ENCODE results near the gene KRTAP5-3.

KRTAP5-3 gene

DNA sequence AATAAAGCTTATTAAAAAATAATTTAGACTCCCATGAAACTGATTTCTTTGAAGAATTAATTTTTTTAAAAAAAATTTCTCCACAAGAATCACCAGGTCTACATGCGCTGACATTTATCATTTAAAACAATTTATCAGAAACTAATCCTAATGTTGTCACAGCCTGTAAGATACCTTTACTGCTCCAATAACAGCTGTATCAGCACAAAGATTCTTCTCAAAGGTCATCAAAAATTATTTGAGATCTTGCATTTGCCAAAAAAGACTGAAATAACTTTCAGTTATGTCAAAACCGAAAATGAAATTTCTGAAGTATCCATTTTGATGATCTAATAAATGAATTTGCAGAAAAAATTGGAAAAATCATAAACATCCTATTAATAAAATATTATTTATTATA lies 29.4 kb upstream of the KRTAP5-3 start:
- no peak overlapping the region for H3K27ac Mint-ChIP-seq
- ATAC-seq (ENCODE audit: low read depth) (no peak), DNase-seq (ENCODE audit: low spot score in 2 of 2) (no peak)
- H3K9me3 Mint-ChIP-seq: no peaks in the 10 kb centered on the region
- no peaks in the 10 kb centered on the region for H3K36me3 Mint-ChIP-seq
- H3K4me3 Mint-ChIP-seq: no peak overlapping the region
- H3K27me3 Mint-ChIP-seq: peaks cover 17% of the 10 kb centered on the region
- H3K4me1 Mint-ChIP-seq: peaks cover 2% of the 10 kb centered on the region

DNA sequence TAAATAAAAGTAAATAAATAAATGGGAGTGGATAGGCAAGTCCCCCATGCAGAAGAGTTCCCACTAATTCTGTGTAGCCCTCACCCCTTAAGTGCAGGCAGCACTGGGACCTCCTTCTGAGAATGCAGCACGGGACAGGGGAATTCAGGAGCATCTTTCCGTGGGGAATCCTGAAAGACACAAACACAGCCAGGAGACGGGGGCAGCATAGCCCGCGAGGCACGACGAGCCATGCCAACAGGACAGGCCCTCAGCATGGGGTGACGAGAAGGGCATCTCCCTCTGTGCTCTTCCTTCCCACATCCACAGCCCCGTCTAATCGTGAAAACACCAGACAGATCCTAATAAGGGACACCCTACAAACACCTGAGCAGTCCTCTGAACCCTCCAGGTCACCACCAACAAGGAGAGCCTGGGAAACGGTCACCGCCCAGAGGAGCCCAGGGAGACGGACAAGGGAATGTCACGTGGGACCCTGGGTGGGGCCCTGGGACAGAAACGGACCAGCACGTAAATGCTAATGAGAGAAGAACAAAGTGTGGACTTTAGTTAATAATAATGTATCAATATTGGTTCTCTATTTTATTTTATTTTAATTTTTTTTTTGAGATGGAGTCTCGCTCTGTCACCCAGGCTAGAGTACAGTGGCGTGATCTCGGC lies 28.2 kb upstream of the KRTAP5-3 start:
- ATAC-seq (ENCODE audit: low read depth): no peak

DNA sequence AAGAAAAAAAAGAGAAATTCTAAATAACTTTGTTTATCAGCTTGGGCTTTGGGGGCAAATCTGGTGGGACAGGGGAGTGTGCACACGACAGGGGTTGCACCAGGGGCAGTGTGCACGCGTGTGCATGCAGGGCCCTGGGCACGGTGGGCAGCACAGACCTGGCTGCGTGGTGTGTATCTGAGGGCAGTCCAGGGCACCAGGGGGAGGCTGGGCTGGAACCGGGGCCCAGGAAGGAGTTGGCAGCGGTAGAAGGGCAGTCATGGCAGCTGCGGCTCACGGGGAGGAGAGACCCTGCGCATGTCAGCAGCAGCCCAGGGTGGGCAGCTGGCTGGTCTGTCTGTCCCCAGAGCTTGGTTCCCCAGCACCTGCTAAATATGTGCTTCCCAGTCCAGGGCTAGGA lies 25.6 kb upstream of the KRTAP5-3 start:
- DNase-seq (ENCODE audit: low spot score in 2 of 2) (no peak), ATAC-seq (ENCODE audit: low read depth) (no peak)
- Mint-ChIP-seq H3K36me3 (no peaks in the 10 kb centered on the region), H3K27me3 (peaks cover 22% of the 10 kb centered on the region), H3K9me3 (no peaks in the 10 kb centered on the region), H3K27ac (no peak overlapping the region), H3K4me1 (peaks cover 6% of the 10 kb centered on the region), H3K4me3 (no peak overlapping the region)

More for the DNA sequence above, 28.2 kb upstream of the KRTAP5-3 start:
- Mint-ChIP-seq H3K4me1 (peaks cover 4% of the 10 kb centered on the region), H3K27me3 (peaks cover 22% of the 10 kb centered on the region), H3K4me3 (no peak overlapping the region), H3K36me3 (no peaks in the 10 kb centered on the region), H3K27ac (no peak overlapping the region), H3K9me3 (no peaks in the 10 kb centered on the region)
- no peak for DNase-seq (ENCODE audit: low spot score in 2 of 2)

DNA sequence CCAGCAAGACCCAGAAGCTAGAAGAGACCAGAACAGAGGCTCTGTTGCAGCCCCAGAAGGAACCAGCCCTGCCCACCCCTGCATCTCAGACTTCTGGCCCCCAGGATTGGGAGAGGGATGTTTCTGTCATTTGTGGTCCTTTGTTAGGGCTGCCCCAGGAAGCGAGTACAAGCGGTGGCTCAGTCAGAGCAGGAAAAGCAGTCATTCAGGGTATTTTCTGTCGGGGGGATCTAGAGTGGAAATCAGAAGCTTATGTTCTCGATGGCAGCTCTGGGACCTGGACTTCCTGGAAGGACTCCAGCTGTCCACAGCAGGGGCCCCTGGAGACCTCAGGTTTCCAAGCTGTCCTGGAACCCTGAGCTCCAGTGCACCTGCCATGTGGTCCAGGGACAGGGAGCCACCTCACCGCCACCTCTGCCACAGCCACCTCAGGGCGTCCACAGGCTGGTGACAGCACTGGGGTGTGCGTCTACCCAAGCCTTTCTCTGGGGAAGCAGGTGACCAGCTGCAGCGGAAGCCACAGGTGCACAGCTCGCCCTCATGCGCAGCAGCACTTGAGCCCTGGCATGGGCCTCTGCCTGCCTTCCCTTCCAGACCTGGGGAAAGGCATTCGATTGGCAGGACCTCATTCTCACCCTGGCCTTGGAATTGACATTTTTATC lies 23.9 kb upstream of the KRTAP5-3 start:
- DNase-seq (ENCODE audit: low spot score in 2 of 2) (no peak), ATAC-seq (ENCODE audit: low read depth) (peak; percentile 45)
- Mint-ChIP-seq H3K27ac (no peak overlapping the region), H3K4me1 (peaks cover 8% of the 10 kb centered on the region), H3K36me3 (no peaks in the 10 kb centered on the region), H3K4me3 (no peak overlapping the region), H3K27me3 (peaks cover 22% of the 10 kb centered on the region), H3K9me3 (no peaks in the 10 kb centered on the region)

DNA sequence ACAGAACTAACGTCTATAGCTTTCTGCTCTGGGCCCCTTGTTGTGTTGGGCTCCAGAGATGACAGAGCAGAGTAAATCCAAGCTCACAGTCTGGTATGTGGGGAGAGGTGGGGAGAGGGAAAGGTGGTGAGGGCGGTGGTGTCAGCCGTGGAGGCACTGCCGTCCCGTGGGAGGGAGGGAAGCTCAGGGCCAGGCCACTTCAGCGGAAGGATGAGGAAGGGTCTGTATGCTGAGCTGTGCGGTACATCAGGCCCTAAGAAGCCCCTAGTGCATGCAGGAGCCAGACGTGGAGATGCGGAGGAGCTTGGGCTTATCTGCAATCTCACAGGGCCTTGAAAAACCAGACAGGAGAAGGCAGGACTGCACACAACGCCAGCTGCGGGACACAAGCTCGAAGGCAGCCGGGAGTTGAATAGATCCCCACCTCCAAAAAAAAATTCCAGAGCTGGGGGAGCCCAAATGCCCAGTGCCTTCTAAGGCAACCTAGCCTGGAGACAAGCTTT lies 22.9 kb upstream of the KRTAP5-3 start:
- Mint-ChIP-seq H3K27ac (no peak overlapping the region), H3K36me3 (no peaks in the 10 kb centered on the region), H3K27me3 (peaks cover 18% of the 10 kb centered on the region), H3K4me1 (peaks cover 8% of the 10 kb centered on the region), H3K4me3 (no peak overlapping the region), H3K9me3 (no peaks in the 10 kb centered on the region)
- DNase-seq (ENCODE audit: low spot score in 2 of 2): no peak
- no peak for ATAC-seq (ENCODE audit: low read depth)

DNA sequence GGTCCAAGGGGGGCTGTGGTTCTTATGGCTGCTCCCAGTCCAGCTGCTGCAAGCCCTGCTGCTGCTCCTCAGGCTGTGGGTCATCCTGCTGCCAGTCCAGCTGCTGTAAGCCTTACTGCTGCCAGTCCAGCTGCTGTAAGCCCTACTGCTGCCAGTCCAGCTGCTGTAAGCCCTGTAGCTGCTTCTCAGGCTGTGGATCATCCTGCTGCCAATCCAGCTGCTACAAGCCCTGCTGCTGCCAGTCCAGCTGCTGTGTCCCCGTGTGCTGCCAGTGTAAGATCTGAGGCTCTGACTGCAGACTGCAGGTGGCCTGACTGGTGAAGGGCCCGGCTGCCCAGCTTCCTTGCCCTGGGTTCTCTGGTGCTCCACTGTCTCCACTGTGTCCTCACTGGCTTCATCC lies 22.0 kb upstream of the KRTAP5-3 start:
- peaks cover 18% of the 10 kb centered on the region for H3K27me3 Mint-ChIP-seq
- H3K36me3 Mint-ChIP-seq: no peaks in the 10 kb centered on the region
- H3K27ac Mint-ChIP-seq: no peak overlapping the region
- peaks cover 8% of the 10 kb centered on the region for H3K4me1 Mint-ChIP-seq
- DNase-seq (ENCODE audit: low spot score in 2 of 2): peak in 1 of 2 donors; percentile 10
- ATAC-seq (ENCODE audit: low read depth): no peak
- no peaks in the 10 kb centered on the region for H3K9me3 Mint-ChIP-seq
- no peak overlapping the region for H3K4me3 Mint-ChIP-seq

DNA sequence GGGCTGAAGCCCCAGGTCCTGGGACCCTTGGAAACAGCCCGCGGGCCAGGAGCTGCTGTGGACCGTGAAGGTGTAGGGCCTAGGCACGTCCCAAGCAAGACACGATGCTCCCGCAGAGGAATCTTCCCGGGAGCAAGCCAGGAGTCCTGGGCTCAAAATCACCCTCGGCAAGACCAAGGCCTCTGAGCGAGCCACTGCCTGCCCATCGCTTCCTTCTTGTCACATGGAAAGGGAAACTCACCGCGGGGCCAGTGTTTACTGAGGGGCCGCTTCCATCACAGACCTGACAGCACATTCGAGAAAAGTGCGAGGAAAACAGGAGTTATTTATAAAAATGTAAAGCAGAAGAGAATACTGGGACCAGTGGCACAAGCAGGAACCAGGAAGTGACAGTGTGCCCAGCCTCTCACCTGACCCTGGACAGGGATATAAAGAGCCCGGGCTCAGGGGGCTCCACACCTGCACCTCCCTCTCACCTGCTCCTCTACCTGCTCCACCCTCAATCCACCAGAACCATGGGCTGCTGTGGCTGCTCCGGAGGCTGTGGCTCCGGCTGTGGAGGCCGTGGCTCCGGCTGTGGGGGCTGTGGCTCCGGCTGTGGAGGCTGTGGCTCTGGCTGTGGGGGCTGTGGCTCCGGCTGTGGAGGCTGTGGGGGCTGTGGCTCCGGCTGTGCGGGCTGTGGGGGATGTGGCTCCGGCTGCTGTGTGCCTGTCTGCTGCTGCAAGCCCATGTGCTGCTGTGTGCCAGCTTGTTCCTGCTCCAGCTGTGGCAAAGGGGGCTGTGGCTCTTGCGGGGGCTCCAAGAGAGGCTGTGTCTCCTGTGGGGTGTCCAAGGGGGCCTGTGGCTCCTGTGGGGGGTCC lies 21.3 kb upstream of the KRTAP5-3 start, which contains the start of gene KRTAP5-5:
KRTAP5-5 (plus strand) TSS at position 450 of the 860 bp plus-strand sequence; CDS start at position 516, 66 bp downstream.
- Mint-ChIP-seq H3K27ac (no peak within 1 kb of the TSS), H3K4me1 (peaks cover 8% of the 10 kb centered on the region), H3K36me3 (no peaks in the 10 kb centered on the region), H3K27me3 (peaks cover 16% of the 10 kb centered on the region), H3K9me3 (no peaks in the 10 kb centered on the region), H3K4me3 (peak within 1 kb of the TSS; percentile 55)
- DNase-seq (ENCODE audit: low spot score in 2 of 2) (peak in 1 of 2 donors; percentile 9), ATAC-seq (ENCODE audit: low read depth) (no peak)

DNA sequence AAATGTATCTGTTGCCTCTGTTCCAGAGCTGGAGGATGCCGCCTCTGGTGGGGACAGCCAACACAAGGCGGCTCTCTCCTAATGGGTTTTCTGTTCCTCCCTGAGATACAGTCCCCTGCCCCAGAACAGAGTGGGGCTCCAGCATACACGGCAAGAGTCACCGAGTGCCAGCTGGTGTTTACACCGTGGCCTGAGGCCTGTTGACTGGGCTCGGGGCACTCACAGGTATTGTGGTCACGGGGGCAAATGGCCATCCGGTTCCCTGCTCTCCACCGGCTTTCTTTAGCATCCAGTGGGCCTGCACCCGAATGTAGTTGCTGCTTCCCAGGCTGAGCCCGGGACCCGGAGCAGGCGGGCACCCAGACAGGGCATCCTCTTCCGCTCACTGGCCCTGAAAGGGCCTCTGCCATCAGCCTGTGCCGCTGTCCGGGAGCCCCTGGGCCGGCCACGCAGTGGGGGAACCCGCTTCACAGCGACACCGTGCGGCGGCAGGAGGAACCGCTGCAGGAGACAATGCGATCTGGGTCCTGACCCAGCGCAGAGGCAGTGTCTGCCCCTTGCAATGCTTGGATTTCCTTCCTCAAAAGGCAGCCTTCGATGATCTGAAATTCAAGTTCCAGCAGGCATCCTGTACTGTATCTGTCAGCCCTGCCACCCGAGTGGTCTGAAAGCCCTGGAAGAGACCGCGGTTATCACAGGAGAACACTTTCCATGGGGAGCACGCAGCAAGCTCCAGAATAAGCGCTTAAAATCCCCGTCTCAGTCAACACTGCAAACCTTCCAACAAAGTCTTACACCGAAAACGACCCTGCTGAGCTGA lies 20.5 kb upstream of the KRTAP5-3 start:
- DNase-seq (ENCODE audit: low spot score in 2 of 2) (peak; percentile 69 to 84), ATAC-seq (ENCODE audit: low read depth) (peak; percentile 92)
- Mint-ChIP-seq H3K27me3 (peaks cover 15% of the 10 kb centered on the region), H3K9me3 (no peaks in the 10 kb centered on the region), H3K4me3 (peak overlapping the region; percentile 55), H3K36me3 (no peaks in the 10 kb centered on the region), H3K4me1 (peaks cover 8% of the 10 kb centered on the region), H3K27ac (no peak overlapping the region)

DNA sequence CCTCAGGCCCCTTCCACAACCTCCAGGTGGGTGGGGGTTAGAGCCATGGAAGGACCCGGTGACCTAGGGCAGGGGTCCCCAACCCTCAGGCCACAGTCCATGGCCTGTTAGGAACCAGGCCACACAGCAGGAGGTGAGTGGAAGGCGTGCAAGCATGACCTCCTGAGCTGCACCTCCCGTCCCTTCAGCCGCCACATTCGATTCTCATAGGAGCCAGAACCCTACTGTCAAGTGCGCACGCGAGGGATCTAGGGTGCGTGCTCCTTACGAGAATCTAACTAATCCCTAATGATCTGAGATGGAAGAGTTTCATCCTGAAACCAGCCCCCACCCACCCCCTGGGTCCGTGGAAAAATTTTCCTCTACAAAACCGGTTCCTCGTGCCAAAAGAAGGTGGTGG lies 17.3 kb upstream of the KRTAP5-3 start:
- DNase-seq (ENCODE audit: low spot score in 2 of 2) (no peak), ATAC-seq (ENCODE audit: low read depth) (no peak)
- H3K4me3 Mint-ChIP-seq: no peak overlapping the region
- no peaks in the 10 kb centered on the region for H3K9me3 Mint-ChIP-seq
- peaks cover 7% of the 10 kb centered on the region for H3K27me3 Mint-ChIP-seq
- peaks cover 4% of the 10 kb centered on the region for H3K4me1 Mint-ChIP-seq
- H3K36me3 Mint-ChIP-seq: no peaks in the 10 kb centered on the region
- no peak overlapping the region for H3K27ac Mint-ChIP-seq

DNA sequence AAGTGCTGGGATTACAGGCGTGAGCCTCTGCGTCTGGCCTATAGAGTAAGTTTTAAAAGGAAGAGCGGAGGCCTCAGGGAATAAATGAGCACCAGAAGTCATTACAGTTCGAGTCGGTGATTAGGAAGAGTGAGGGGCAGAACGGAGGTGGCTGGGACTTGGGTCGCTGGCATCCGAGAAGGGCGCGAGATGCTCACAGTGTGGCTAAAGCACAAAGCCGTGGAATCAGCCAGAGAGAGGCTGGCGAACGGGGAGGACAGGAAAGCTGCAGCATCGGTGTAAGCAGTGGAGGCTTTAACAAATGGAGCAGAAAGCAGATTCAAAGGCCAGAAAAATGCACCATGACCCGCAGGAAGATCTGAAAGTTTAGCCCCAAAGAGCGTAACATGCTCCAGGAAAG lies 16.4 kb upstream of the KRTAP5-3 start:
- H3K4me1 Mint-ChIP-seq: peaks cover 4% of the 10 kb centered on the region
- DNase-seq (ENCODE audit: low spot score in 2 of 2) (no peak), ATAC-seq (ENCODE audit: low read depth) (no peak)
- no peaks in the 10 kb centered on the region for H3K36me3 Mint-ChIP-seq
- H3K27ac Mint-ChIP-seq: no peak overlapping the region
- H3K27me3 Mint-ChIP-seq: peaks cover 6% of the 10 kb centered on the region
- no peak overlapping the region for H3K4me3 Mint-ChIP-seq
- no peaks in the 10 kb centered on the region for H3K9me3 Mint-ChIP-seq

DNA sequence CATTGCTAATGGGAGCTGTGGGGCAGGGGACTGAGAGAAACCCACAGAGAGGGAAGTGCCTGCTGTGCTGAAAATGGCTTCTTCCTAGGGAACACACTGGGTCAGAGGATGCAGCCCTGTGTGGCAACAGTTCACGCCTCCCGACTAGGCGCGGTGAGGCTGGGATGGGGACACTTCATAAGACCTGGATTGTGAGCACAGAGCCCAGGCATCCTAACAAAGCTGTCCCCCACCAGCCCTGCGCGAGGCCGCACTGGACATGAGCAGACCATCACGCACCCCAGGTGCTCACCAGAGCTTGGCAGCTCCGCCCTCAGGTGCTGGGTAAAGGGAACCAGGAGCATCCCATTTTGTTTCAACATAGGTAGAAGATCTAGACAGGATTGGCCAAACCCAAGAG lies 15.5 kb upstream of the KRTAP5-3 start:
- DNase-seq (ENCODE audit: low spot score in 2 of 2) (no peak), ATAC-seq (ENCODE audit: low read depth) (no peak)
- Mint-ChIP-seq H3K27ac (no peak overlapping the region), H3K27me3 (peaks cover 7% of the 10 kb centered on the region), H3K36me3 (no peaks in the 10 kb centered on the region), H3K4me1 (peaks cover 2% of the 10 kb centered on the region), H3K4me3 (no peak overlapping the region), H3K9me3 (no peaks in the 10 kb centered on the region)

DNA sequence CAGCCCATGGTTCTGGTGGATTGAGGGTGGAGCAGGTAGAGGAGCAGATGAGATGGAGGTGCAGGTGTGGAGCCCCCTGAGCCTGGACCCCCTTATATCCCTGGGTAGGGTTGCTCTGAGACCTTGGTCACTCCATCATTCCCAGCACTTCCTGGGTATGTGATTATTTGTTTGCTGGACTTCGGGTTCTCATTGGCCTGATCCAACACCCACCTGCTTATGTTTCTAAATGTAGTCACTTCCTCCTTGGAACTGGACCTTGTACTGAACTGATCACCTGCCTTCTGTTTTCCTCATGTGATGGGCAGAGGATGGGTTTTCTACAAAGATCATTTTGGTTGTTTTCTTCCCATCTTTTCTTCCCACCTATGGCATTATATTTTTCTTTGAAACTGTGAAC lies 13.8 kb upstream of the KRTAP5-3 start, which contains the start of gene KRTAP5-4:
KRTAP5-4 (minus strand) TSS at position 53 of the 400 bp plus-strand sequence; CDS start at position 8, 45 bp downstream.
- Mint-ChIP-seq H3K4me1 (peaks cover 2% of the 10 kb centered on the region), H3K4me3 (no peak within 1 kb of the TSS), H3K36me3 (no peaks in the 10 kb centered on the region), H3K27ac (no peak within 1 kb of the TSS), H3K9me3 (no peaks in the 10 kb centered on the region), H3K27me3 (peaks cover 9% of the 10 kb centered on the region)
- DNase-seq (ENCODE audit: low spot score in 2 of 2) (no peak), ATAC-seq (ENCODE audit: low read depth) (no peak)

DNA sequence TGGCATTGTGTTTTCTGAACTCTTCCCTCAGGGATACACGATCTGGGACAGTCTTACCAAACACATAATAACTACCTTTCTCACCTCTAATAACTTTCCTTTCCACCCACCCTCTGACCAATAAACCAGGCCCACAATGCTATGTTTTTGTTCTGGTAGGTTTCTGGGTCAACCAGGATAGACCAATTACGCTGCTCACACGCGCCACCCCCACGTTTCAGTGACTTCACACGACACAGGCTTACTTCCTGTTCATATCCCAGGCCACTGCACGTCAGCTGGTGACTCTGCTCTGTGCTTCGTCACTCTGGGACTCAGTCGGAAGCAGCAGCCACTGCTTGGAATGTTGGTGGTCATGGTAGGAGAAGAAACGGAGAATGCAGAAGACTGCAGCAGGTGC lies 11.2 kb upstream of the KRTAP5-3 start:
- Mint-ChIP-seq H3K9me3 (no peaks in the 10 kb centered on the region), H3K36me3 (no peaks in the 10 kb centered on the region), H3K27ac (no peak overlapping the region), H3K27me3 (peaks cover 22% of the 10 kb centered on the region), H3K4me3 (no peak overlapping the region), H3K4me1 (peaks cover 2% of the 10 kb centered on the region)
- ATAC-seq (ENCODE audit: low read depth) (peak; percentile 63), DNase-seq (ENCODE audit: low spot score in 2 of 2) (no peak)
